Endothelial cell of umbilical vein (primary cell): ENCODE measurements around the gene MYRIP. TPM values are rescaled to one million over a fixed set of nuclear protein-coding genes. Genes with fewer than 3 reads are reported as not detected.

ENCODE experiments used
- BruUV-seq: library from RNA; stranded (reverse); fragments of 400-500 nt; replicated peaks from 2 replicates; lab custom pipeline; 2021; lab: Mats Ljungman, UMichigan
- CTCF ChIA-PET: fragments of 300-600, 350-600 bp; sonication (Branson Sonifier 250); formaldehyde crosslinking; loops from one replicate; lab custom pipeline; 2021; ENCODE audit warnings: antibody characterized with exemption, inconsistent platforms; lab: Charles Lee
- POLR2A ChIA-PET: fragments of 300-600, 350-600 bp; sonication (Branson Sonifier 250); formaldehyde crosslinking; loops from one replicate; lab custom pipeline; 2021; ENCODE audit warnings: antibody characterized with exemption, inconsistent platforms; lab: Charles Lee
- DNase-seq: peaks from one replicate; pipeline ENCODE4 v3.0.0-alpha.2; 2011; ENCODE audit warnings: low read depth, low spot score
- FAIRE-seq: peaks from 2 replicates; lab custom pipeline; 2011; peaks lifted over from hg19 to GRCh38; lab: Jason Lieb, UNC
- H2AFZ ChIP-seq: 2 replicates; pipeline ENCODE4 v1.6.0; 2012; ENCODE audit warnings: low read depth, low read length, control low read depth, inconsistent platforms
- H3K27ac ChIP-seq: 2 replicates; pipeline ENCODE4 v1.5.1; 2011; ENCODE audit warnings: low read depth, mild to moderate bottlenecking, control low read depth, low read length, moderate library complexity; ENCODE audit not compliant: insufficient read depth
- H3K27me3 ChIP-seq, 2 experiments: 2 replicates each; pipeline versions ENCODE4 v1.6.0 to v1.6.1; 2011; ENCODE audit warnings: low read length in 2 of 2, mixed read lengths in 1 of 2; ENCODE audit not compliant: control insufficient read depth in 2 of 2, insufficient read depth in 2 of 2
- H3K36me3 ChIP-seq, 2 experiments: 2 replicates in 1 of 2; 3 replicates in 1 of 2; pipeline ENCODE4 v1.5.1; 2011; ENCODE audit warnings: low read length in 2 of 2, mild to moderate bottlenecking in 1 of 2, moderate library complexity in 1 of 2; ENCODE audit not compliant: control insufficient read depth in 2 of 2, insufficient read depth in 2 of 2; ENCODE audit errors: extremely low read depth in 1 of 2
- H3K4me1 ChIP-seq: 3 replicates; pipeline ENCODE4 v1.5.1; 2011; ENCODE audit warnings: mild to moderate bottlenecking, low read length; ENCODE audit not compliant: control insufficient read depth, insufficient read depth; ENCODE audit errors: extremely low read depth
- H3K4me2 ChIP-seq: 2 replicates; pipeline ENCODE4 v1.6.1; 2011; ENCODE audit warnings: low read length, control low read depth, mixed read lengths; ENCODE audit not compliant: insufficient read depth
- H3K4me3 ChIP-seq, 3 experiments: fragments of 200-600 bp in 1 of 3; sonication (generic), shearing (Covaris generic) in 1 of 3; replicated peaks in 1 of 3; 2 replicates each; pipeline ENCODE4 v1.5.1; 2011 to 2016; ENCODE audit warnings: control low read depth in 3 of 3, low read length in 3 of 3, mild to moderate bottlenecking in 2 of 3, inconsistent platforms in 1 of 3, low read depth in 1 of 3, moderate library complexity in 1 of 3; ENCODE audit not compliant: insufficient read depth in 1 of 3
- H3K79me2 ChIP-seq: 2 replicates; pipeline ENCODE4 v1.6.0; 2012; ENCODE audit warnings: low read length, inconsistent platforms; ENCODE audit not compliant: control insufficient read depth, insufficient read depth
- H3K9ac ChIP-seq: replicated peaks from 2 replicates; pipeline ENCODE3; 2011; ENCODE audit warnings: low read length, control low read depth; ENCODE audit not compliant: insufficient read depth; ENCODE audit errors: extremely low read depth
- H3K9me1 ChIP-seq: replicated peaks from 3 replicates; pipeline ENCODE4 v1.6.0; 2011; ENCODE audit warnings: mild to moderate bottlenecking, low read length; ENCODE audit not compliant: control insufficient read depth, insufficient read depth; ENCODE audit errors: extremely low read depth
- H3K9me3 ChIP-seq: replicated peaks from 2 replicates; pipeline ENCODE4 v1.5.1; 2012; ENCODE audit warnings: low read length, inconsistent platforms; ENCODE audit not compliant: control insufficient read depth, insufficient read depth
- H4K20me1 ChIP-seq: replicated peaks from 2 replicates; pipeline ENCODE3; 2011; ENCODE audit warnings: mild to moderate bottlenecking, low read length; ENCODE audit not compliant: control insufficient read depth, insufficient read depth; ENCODE audit errors: extremely low read depth
- EZH2 ChIP-seq: IDR thresholded peaks from 2 replicates; pipeline ENCODE4 v1.6.1; 2012; ENCODE audit warnings: borderline replicate concordance, low read depth, mild to moderate bottlenecking, moderate library complexity, low read length, inconsistent platforms; ENCODE audit not compliant: severe bottlenecking
- FOS ChIP-seq: IDR thresholded peaks from 2 replicates; pipeline ENCODE4 v1.6.1; 2011; ENCODE audit warnings: mild to moderate bottlenecking, low read length, moderate library complexity, borderline replicate concordance; ENCODE audit not compliant: insufficient read depth
- GATA2 ChIP-seq: IDR thresholded peaks from 2 replicates; pipeline ENCODE4 v1.7.0; 2011; ENCODE audit warnings: low read depth, mild to moderate bottlenecking, moderate library complexity, mixed read lengths, low read length; ENCODE audit not compliant: insufficient read length, insufficient read depth
- JUN ChIP-seq: IDR thresholded peaks from 2 replicates; pipeline ENCODE4 v1.6.1; 2011; ENCODE audit warnings: borderline replicate concordance, low read depth; ENCODE audit not compliant: insufficient read length, insufficient read depth
- MYC ChIP-seq: IDR thresholded peaks from one replicate; pipeline ENCODE4 v1.6.1; 2011; ENCODE audit warnings: mild to moderate bottlenecking, low read depth, low read length
- POLR2A ChIP-seq: IDR thresholded peaks from 2 replicates; pipeline ENCODE4 v1.6.1; 2012; ENCODE audit warnings: low read depth, mild to moderate bottlenecking, control low read depth, low read length
- POLR2AphosphoS5 ChIP-seq: IDR thresholded peaks from 2 replicates; pipeline ENCODE4 v1.6.1; 2012; ENCODE audit warnings: low read depth, mild to moderate bottlenecking, control low read depth, low read length, moderate library complexity; ENCODE audit not compliant: insufficient read depth
- dilution Hi-C: fragments of 300-500 bp; cut with MboI; formaldehyde crosslinking; loops from one replicate; pipeline ENCODE4 v1.15.0; 2019; ENCODE audit warnings: low sequenced_read_pairs; ENCODE audit not compliant: extremely low pct_ligation_motif_present
- intact Hi-C: fragments of 100-400 bp; cut with micrococcal nuclease; formaldehyde crosslinking; loops from one replicate; pipeline ENCODE4 v1.10.0; 2022
- polyA plus RNA-seq, 4 experiments: library from polyadenylated mRNA; depleted of rRNA in 3 of 4; stranded (reverse) in 3 of 4; unstranded in 1 of 4; fragments of >200 nt; gene quantifications; 2 replicates each; pipeline versions ENCODE4 v1.2.1 to v1.2.3, GENCODE V29; 2011 to 2012; ENCODE audit warnings: missing spikeins in 1 of 4
- total RNA-seq: library from RNA; stranded (reverse); gene quantifications from 2 replicates; pipeline ENCODE4 v1.2.3, GENCODE V29; 2021
- TF ChIP-seq, protein P1 (sequence below): IDR thresholded peaks from 2 replicates; pipeline ENCODE4 v1.6.1; 2011; ENCODE audit not compliant: insufficient read depth, insufficient read length
- TF ChIP-seq, protein P2 (sequence below), 2 donors: IDR thresholded peaks; 1 replicate in 1 of 2; 2 replicates in 1 of 2; pipeline ENCODE4 v1.5.1; 2011; ENCODE audit warnings: low read length in 2 of 2, mild to moderate bottlenecking in 2 of 2, moderate library complexity in 2 of 2, control low read depth in 1 of 2, inconsistent platforms in 1 of 2, low read depth in 1 of 2; ENCODE audit not compliant: insufficient read depth in 1 of 2; ENCODE audit errors: extremely low read depth in 1 of 2

The MYRIP gene
- total and polyA plus RNA-seq, 2 donors (not counting 3 experiments of a cell fraction or from before 2014, with no cell fraction given), result 6.7 to 11.9 TPM

DNA sequence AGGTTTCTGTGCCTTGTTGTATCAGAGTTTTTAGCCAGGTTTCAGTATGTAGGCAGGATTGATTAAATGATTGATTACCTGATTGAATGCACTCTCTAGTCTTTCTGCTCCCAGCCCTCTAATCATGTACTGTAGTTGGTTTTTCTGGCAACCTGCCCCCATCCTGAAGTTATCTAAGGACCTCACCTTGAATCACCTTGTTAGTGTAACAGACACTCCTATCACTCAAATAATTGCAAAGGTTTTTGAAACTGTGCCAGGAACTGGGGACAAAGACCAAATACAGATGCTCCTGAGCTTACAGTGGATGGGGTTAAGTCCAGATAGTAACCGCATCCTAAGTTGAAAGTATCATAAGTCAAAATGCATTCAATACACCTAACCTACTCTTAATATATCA, 358.5 kb downstream of the MYRIP start:
- ChIA-PET POLR2A (no interaction called here), CTCF (interaction anchor here (0.6 to 3.4 kb wide), 2 partner anchors 11 to 319 kb away, joined by 3 to 13 read pairs; no protein-coding TSS in a partner anchor)
- no peak overlapping the region for H2AFZ ChIP-seq
- no peak overlapping the region for H3K4me2 ChIP-seq
- no TSS peak for BruUV-seq
- H3K9me3 ChIP-seq, result no peaks in the 10 kb centered on the region
- H3K27ac ChIP-seq, result no peak overlapping the region
- H3K27me3 ChIP-seq, result no peaks in the 10 kb centered on the region
- dilution Hi-C loops (no loop called here), intact Hi-C loops (no loop called here)
- H3K4me3 ChIP-seq, result no peak overlapping the region
- FAIRE-seq, result no peak
- no peak for DNase-seq
- no peaks in the 10 kb centered on the region for H3K9me1 ChIP-seq
- H3K4me1 ChIP-seq, result no peaks in the 10 kb centered on the region
- H3K79me2 ChIP-seq, result no peaks in the 10 kb centered on the region
- no peak overlapping the region for H3K9ac ChIP-seq
- TF ChIP-seq, protein P1, sequence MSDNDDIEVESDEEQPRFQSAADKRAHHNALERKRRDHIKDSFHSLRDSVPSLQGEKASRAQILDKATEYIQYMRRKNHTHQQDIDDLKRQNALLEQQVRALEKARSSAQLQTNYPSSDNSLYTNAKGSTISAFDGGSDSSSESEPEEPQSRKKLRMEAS, result no peak
- no peak for TF ChIP-seq EZH2
- no peak for TF ChIP-seq MYC
- no peak for TF ChIP-seq FOS
- no peak for TF ChIP-seq JUN
- TF ChIP-seq POLR2AphosphoS5, result no peak
- TF ChIP-seq, protein P2, sequence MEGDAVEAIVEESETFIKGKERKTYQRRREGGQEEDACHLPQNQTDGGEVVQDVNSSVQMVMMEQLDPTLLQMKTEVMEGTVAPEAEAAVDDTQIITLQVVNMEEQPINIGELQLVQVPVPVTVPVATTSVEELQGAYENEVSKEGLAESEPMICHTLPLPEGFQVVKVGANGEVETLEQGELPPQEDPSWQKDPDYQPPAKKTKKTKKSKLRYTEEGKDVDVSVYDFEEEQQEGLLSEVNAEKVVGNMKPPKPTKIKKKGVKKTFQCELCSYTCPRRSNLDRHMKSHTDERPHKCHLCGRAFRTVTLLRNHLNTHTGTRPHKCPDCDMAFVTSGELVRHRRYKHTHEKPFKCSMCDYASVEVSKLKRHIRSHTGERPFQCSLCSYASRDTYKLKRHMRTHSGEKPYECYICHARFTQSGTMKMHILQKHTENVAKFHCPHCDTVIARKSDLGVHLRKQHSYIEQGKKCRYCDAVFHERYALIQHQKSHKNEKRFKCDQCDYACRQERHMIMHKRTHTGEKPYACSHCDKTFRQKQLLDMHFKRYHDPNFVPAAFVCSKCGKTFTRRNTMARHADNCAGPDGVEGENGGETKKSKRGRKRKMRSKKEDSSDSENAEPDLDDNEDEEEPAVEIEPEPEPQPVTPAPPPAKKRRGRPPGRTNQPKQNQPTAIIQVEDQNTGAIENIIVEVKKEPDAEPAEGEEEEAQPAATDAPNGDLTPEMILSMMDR (IDR thresholded peaks at IDR 0.05; ENCODE audit: extremely low read depth in 1 of 2, insufficient read depth in 1 of 2, low read depth in 1 of 2, low read length in 2 of 2), result no peak
- TF ChIP-seq GATA2, result no peak
- no peak for TF ChIP-seq POLR2A
- peaks cover 0 to 30% of the 10 kb centered on the region in 2 experiments for H3K36me3 ChIP-seq
- H4K20me1 ChIP-seq, result no peaks in the 10 kb centered on the region
